Prostate gland (tissue), 2 donors: ENCODE measurements around the gene ELMO1. TPM values are rescaled to one million over a fixed set of nuclear protein-coding genes. Genes with fewer than 3 reads are reported as not detected.
A peak's percentile ranks its signal among the peaks of the same experiment; 100 is the strongest.

Experiments
- DNase-seq: peaks from one replicate; pipeline ENCODE4 v3.0.0-alpha.2; 2019; ENCODE audit warnings: low spot score
- H3K27ac ChIP-seq, 2 donors: fragments of 200-600 bp; sonication (generic); 2 replicates each; pipeline ENCODE4 v1.5.1; 2017 to 2019
- H3K27me3 ChIP-seq: fragments of 200-600 bp; sonication (generic); replicated peaks from 2 replicates; pipeline ENCODE4 v1.5.1; 2019; ENCODE audit not compliant: insufficient read depth
- H3K36me3 ChIP-seq, 2 donors: fragments of 200-600 bp; sonication (generic); 1 replicate in 1 of 2; 2 replicates in 1 of 2; pipeline versions ENCODE4 v1.5.1 to v1.8.1; 2017 to 2019
- H3K4me1 ChIP-seq: fragments of 200-600 bp; sonication (generic); replicated peaks from 2 replicates; pipeline ENCODE4 v1.5.1; 2019
- H3K4me3 ChIP-seq, 2 donors: fragments of 200-600 bp; sonication (generic); 2 replicates each; pipeline ENCODE4 v1.5.1; 2017 to 2019
- H3K9me3 ChIP-seq: fragments of 200-600 bp; sonication (generic); 2 replicates; pipeline ENCODE4 v1.5.1; 2017
- CTCF ChIP-seq, 4 experiments: fragments of 200-600 bp in 2 of 4; fragments of 450-650 bp in 2 of 4; sonication (generic) in 2 of 4; IDR thresholded peaks; 1 replicate in 3 of 4; 2 replicates in 1 of 4; pipeline ENCODE4 v1.5.1; 2016 to 2019; ENCODE audit warnings: antibody characterized with exemption in 4 of 4, mild to moderate bottlenecking in 2 of 4, moderate library complexity in 2 of 4
- POLR2A ChIP-seq: fragments of 450-650 bp; IDR thresholded peaks from one replicate; pipeline ENCODE4 v1.6.1; 2016; ENCODE audit warnings: antibody characterized with exemption, mild to moderate bottlenecking
- POLR2AphosphoS5 ChIP-seq: sonication (generic); formaldehyde crosslinking; IDR thresholded peaks from one replicate; pipeline ENCODE4 v1.6.1; 2017; ENCODE audit warnings: antibody characterized with exemption
- WGBS: methylation state at CpG from one replicate; pipeline ENCODE4 v1.1.5; 2018; 5-methylcytosine and 5-hydroxymethylcytosine counted together
- intact Hi-C: fragments of 100-400 bp; cut with DNase I; formaldehyde crosslinking; loops from one replicate; pipeline ENCODE4 v1.14.2; 2022
- total RNA-seq, 2 donors: library from RNA; depleted of rRNA; stranded (reverse); fragments of >200 nt; gene quantifications; one replicate each; pipeline ENCODE4 v1.1.0, GENCODE V29; 2016

ELMO1 gene
- total RNA-seq, 2 donors from 2014 or later: 6.7 to 19.3 TPM

DNA sequence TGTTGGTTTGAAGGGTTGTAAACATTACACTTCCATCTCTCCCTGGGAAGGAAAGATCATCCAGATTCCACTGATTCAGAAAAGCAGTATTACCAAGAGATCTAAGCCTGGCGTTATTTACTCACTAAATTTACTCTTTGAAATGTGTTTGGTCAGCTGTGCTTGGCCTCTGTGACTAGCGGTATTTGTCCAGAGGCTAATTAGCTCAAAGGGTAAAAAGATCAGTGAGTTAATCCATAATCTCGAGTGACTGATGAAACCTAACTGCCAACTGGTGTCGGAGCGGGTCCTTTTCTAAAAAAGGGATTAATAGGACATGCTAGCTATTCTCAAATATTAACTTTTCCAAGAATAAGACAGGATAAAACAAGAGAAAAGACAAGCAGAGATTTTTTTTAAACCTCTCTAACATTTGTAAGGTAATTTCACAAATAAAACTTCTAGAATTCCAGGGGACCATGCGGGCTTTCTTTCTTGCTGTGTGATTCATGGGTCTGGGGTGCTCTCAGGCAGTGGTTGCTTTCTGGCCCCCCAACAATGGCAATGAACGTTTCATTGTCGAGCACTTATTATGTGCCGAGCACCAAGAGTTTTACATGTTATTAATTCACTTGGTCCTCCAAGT, 477.0 kb downstream of the ELMO1 start:
- 50% methylated on average over 9 of the region's 9 CpGs for WGBS
- no peaks in the 10 kb centered on the region for H3K9me3 ChIP-seq
- TF ChIP-seq POLR2A (no peak), POLR2AphosphoS5 (no peak), CTCF (IDR thresholded peaks at IDR 0.05) (no peak)
- H3K4me1 ChIP-seq: no peaks in the 10 kb centered on the region
- no peaks in the 10 kb centered on the region for H3K27me3 ChIP-seq
- intact Hi-C loops: no loop called here
- DNase-seq: no peak
- no peaks in the 10 kb centered on the region for H3K36me3 ChIP-seq
- no peak overlapping the region for H3K27ac ChIP-seq
- H3K4me3 ChIP-seq: no peak overlapping the region

DNA sequence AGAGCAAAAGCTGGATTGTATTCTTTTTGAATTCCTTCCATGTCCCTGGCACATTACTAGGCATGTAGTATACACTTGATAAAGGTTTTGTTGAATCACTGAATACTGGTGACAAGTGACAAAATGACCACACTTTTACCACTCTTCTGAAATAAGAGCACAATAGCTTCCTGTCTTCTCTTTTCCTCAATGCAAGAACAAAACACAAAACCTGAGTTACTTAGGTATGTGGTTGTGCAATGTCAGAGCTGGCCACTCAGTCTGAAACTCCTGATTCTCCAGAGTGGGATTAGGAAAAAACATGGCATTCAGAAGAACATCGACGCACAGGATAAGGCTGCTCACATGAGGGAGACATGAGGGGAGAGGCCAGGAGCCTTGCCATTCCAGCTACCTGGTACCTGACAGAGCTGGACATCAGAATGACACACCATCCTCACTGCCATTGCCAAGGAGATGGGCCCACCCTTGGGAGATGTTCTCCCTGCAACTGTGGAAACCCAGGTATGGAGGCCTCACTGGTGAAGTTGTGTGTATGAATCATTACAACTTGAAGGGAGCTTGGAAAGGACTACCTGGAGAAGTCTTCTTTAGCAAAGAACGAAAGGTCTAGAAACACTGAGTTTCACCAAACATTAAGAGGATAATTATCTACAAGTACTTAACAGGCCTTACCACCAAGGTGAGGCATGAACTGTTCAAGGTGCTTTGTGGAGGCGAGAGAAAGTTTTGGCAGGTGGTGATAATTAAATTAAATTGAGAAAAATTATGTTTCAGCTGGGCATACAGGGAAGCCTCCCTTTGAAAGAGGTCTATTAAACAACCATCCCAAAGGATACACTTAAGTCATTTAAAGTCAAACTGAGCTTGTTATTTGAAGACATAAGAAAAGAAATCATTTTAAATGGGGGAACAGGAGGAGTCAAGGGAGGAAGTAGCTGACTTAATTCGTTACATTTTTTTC, 477.8 kb downstream of the ELMO1 start:
- DNase-seq: no peak
- H3K4me1 ChIP-seq: no peaks in the 10 kb centered on the region
- intact Hi-C loops: no loop called here
- 75% methylated on average over 5 of the region's 5 CpGs for WGBS
- H3K4me3 ChIP-seq: no peak overlapping the region
- no peaks in the 10 kb centered on the region for H3K27me3 ChIP-seq
- H3K27ac ChIP-seq: no peak overlapping the region
- no peaks in the 10 kb centered on the region for H3K9me3 ChIP-seq
- TF ChIP-seq POLR2AphosphoS5 (no peak), POLR2A (no peak), CTCF (IDR thresholded peaks at IDR 0.05) (no peak)
- H3K36me3 ChIP-seq: no peaks in the 10 kb centered on the region

DNA sequence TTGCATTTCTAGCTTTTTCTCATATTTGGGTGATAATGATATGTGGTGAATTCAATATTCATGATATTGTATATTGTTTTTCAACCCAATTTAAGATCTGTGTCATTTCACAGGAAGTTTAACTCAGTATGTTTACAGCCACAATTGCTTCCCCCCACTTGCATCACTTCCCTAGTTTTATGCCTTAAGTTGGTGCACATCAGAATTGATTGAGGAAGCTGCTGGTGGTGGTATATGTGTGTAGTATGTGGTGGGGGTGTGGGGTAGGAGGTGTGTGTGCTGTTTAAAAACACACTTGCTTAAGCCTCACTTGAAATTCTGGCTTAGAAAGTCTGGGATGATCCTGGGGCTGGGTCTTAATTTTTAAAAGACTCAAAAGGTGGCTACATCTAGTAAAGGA, 479.3 kb downstream of the ELMO1 start:
- Histone ChIP-seq H3K27me3 (no peaks in the 10 kb centered on the region), H3K36me3 (no peaks in the 10 kb centered on the region), H3K9me3 (no peaks in the 10 kb centered on the region), H3K4me3 (no peak overlapping the region), H3K4me1 (no peaks in the 10 kb centered on the region), H3K27ac (no peak overlapping the region)
- DNase-seq: no peak
- intact Hi-C loops: loop anchor here (5.0 kb wide), 1 partner anchor 228 kb away; no protein-coding TSS in a partner anchor
- TF ChIP-seq POLR2AphosphoS5: peak; percentile 21
- TF ChIP-seq CTCF (IDR thresholded peaks at IDR 0.05): no peak
- TF ChIP-seq POLR2A: no peak

GRCh38 chr7:36967387-36967786, 481.3 kb downstream of the ELMO1 start:
- no peak for DNase-seq
- no peaks in the 10 kb centered on the region for H3K9me3 ChIP-seq
- no peaks in the 10 kb centered on the region for H3K4me1 ChIP-seq
- TF ChIP-seq POLR2A: no peak
- TF ChIP-seq CTCF (IDR thresholded peaks at IDR 0.05): peak in 3 of 4 experiments; percentile 57 to 66 (median 61)
- peak; percentile 27 for TF ChIP-seq POLR2AphosphoS5
- 54% methylated on average over 4 of the region's 4 CpGs for WGBS
- no peaks in the 10 kb centered on the region for H3K27me3 ChIP-seq
- no peaks in the 10 kb centered on the region for H3K36me3 ChIP-seq
- intact Hi-C loops: loop anchor here (1.0 to 5.0 kb wide), 2 partner anchors 215 to 230 kb away; no protein-coding TSS in a partner anchor
- H3K4me3 ChIP-seq: no peak overlapping the region
- H3K27ac ChIP-seq: no peak overlapping the region
